K562 (cell line): ENCODE results near the gene DNAJC9. TPM values are rescaled to one million over a fixed set of nuclear protein-coding genes. Genes with fewer than 3 reads are reported as not detected.

Source experiments
- BCL6 ChIP-seq: fragments of 250-450 bp; sonication (Bioruptor Pico); IDR thresholded peaks from 2 replicates; pipeline ENCODE4 v1.4.0; 2020
- CC2D1A ChIP-seq: fragments of 450-650 bp; IDR thresholded peaks from 2 replicates; pipeline ENCODE4 v1.6.1; 2017; ENCODE audit warnings: mild to moderate bottlenecking
- EHMT2 ChIP-seq: fragments of 450-650 bp; IDR thresholded peaks from 2 replicates; pipeline ENCODE4 v1.6.1; 2018; ENCODE audit warnings: antibody characterized with exemption
- GABPB1 ChIP-seq: sonication (generic); formaldehyde crosslinking; IDR thresholded peaks from 2 replicates; pipeline ENCODE4 v1.8.0; 2022; ENCODE audit warnings: mild to moderate bottlenecking, missing genetic modification reagents
- HDAC6 ChIP-seq: IDR thresholded peaks from 2 replicates; pipeline ENCODE4 v1.6.1; 2012; ENCODE audit warnings: low read depth, mild to moderate bottlenecking, control low read depth, inconsistent platforms, low read length, moderate library complexity
- MAX ChIP-seq: sonication (generic); formaldehyde crosslinking; IDR thresholded peaks from 2 replicates; pipeline ENCODE4 v1.9.0; 2022; ENCODE audit warnings: mild to moderate bottlenecking, missing genetic modification reagents
- MYBL2 ChIP-seq, 2 experiments: fragments of 450-650 bp in 1 of 2; sonication (generic) in 1 of 2; formaldehyde crosslinking in 1 of 2; IDR thresholded peaks; 2 replicates each; pipeline versions ENCODE4 v1.6.1 to v1.8.1; 2017 to 2022; ENCODE audit warnings: borderline replicate concordance in 1 of 2, inconsistent platforms in 1 of 2, low read depth in 1 of 2, mild to moderate bottlenecking in 1 of 2, missing genetic modification reagents in 1 of 2, moderate library complexity in 1 of 2
- NCOR1 ChIP-seq: fragments of 450-650 bp; IDR thresholded peaks from 2 replicates; pipeline ENCODE4 v1.6.1; 2016; ENCODE audit warnings: mild to moderate bottlenecking, moderate library complexity
- NFIX ChIP-seq: fragments of 250-450 bp; sonication (Bioruptor Pico); IDR thresholded peaks from 2 replicates; pipeline ENCODE4 v1.4.0; 2020; ENCODE audit warnings: low read depth, mild to moderate bottlenecking, moderate library complexity
- PHF20 ChIP-seq: fragments of 450-650 bp; IDR thresholded peaks from 2 replicates; pipeline ENCODE4 v1.6.1; 2018; ENCODE audit not compliant: partially characterized antibody
- POLR3G ChIP-seq: IDR thresholded peaks from 2 replicates; pipeline ENCODE4 v1.6.1; 2011; ENCODE audit not compliant: insufficient read length, insufficient replicate concordance; ENCODE audit errors: extremely low read depth
- SMARCB1 ChIP-seq: IDR thresholded peaks from 2 replicates; pipeline ENCODE4 v1.6.1; 2011; ENCODE audit warnings: improper control_type of control experiment, low read depth; ENCODE audit not compliant: insufficient read length
- SREBF1 ChIP-seq: fragments of 150-350 bp; IDR thresholded peaks from 2 replicates; pipeline ENCODE4 v1.6.1; 2014; ENCODE audit warnings: antibody characterized with exemption, low read depth, low read length, borderline replicate concordance
- TAF15 ChIP-seq: fragments of 200-400 bp; formaldehyde crosslinking; IDR thresholded peaks from 2 replicates; pipeline ENCODE4 v1.6.1; 2017; ENCODE audit warnings: mild to moderate bottlenecking, low read depth, low read length, moderate library complexity
- TEAD4 ChIP-seq, 2 experiments: sonication (generic) in 1 of 2; formaldehyde crosslinking in 1 of 2; IDR thresholded peaks; 2 replicates each; pipeline versions ENCODE4 v1.6.1 to v1.8.0; 2012 to 2022; ENCODE audit warnings: borderline replicate concordance in 1 of 2, inconsistent platforms in 1 of 2, low read length in 1 of 2, mild to moderate bottlenecking in 1 of 2, missing genetic modification reagents in 1 of 2
- TRIM24 ChIP-seq, 2 experiments: fragments of 450-650 bp; IDR thresholded peaks; 2 replicates each; pipeline ENCODE4 v1.6.1; 2016
- ZBTB12 ChIP-seq: fragments of 250-450 bp; sonication (Bioruptor Pico); IDR thresholded peaks from 2 replicates; pipeline ENCODE4 v1.4.0; 2020
- ZNF778 ChIP-seq: fragments of 450-650 bp; formaldehyde crosslinking; IDR thresholded peaks from 2 replicates; pipeline ENCODE4 v1.4.0; 2020; ENCODE audit warnings: mild to moderate bottlenecking, moderate library complexity
- ZNF830 ChIP-seq: fragments of 250-450 bp; sonication (Bioruptor Pico); IDR thresholded peaks from 2 replicates; pipeline ENCODE4 v1.5.0; 2021; ENCODE audit warnings: mild to moderate bottlenecking
- polyA plus RNA-seq, 8 experiments: library from polyadenylated mRNA; depleted of rRNA in 4 of 8; stranded (reverse) in 5 of 8; unstranded in 3 of 8; fragments of >200 nt; fragmentation: Nextera tagmentation in 2 of 8; fragmentation: Illumina TruSeq in 1 of 8; extraction: Ambion mirVana in 2 of 8; extraction: Trizol in 1 of 8; gene quantifications; 2 replicates each; pipeline versions ENCODE4 v1.2.1 to v1.2.3, GENCODE V29; 2011 to 2014; ENCODE audit warnings: inconsistent platforms in 1 of 8, missing spikeins in 1 of 8
- total RNA-seq, 7 experiments: library from RNA; depleted of rRNA in 6 of 7; stranded (reverse); fragments of >200 nt in 6 of 7; fragmentation: Illumina TruSeq in 2 of 7; extraction: Trizol in 2 of 7; gene quantifications; 2 replicates each; pipeline versions ENCODE4 v1.2.1 to v1.2.3, GENCODE V29; 2011 to 2021; ENCODE audit warnings: low replicate concordance in 1 of 7
- TF ChIP-seq, protein P1 (sequence below): fragments of 450-650 bp; IDR thresholded peaks from 2 replicates; pipeline ENCODE4 v1.6.1; 2017; ENCODE audit warnings: mild to moderate bottlenecking, moderate library complexity
- TF ChIP-seq, protein P2 (sequence below): fragments of 250-450 bp; sonication (Bioruptor Pico); IDR thresholded peaks from 2 replicates; pipeline ENCODE4 v1.8.0; 2022; ENCODE audit warnings: inconsistent platforms, mild to moderate bottlenecking, moderate library complexity, borderline replicate concordance
- TF ChIP-seq, protein P3 (sequence below): fragments of 450-650 bp; formaldehyde crosslinking; IDR thresholded peaks from 2 replicates; pipeline ENCODE4 v1.4.0; 2020; ENCODE audit warnings: mild to moderate bottlenecking, mixed read lengths

DNAJC9 gene
- total and polyA plus RNA-seq, 9 of the 15 experiments (the other 6 are each of a cell fraction or from before 2014, with no cell fraction given) = 66.7 to 133 (median 102) TPM

DNA sequence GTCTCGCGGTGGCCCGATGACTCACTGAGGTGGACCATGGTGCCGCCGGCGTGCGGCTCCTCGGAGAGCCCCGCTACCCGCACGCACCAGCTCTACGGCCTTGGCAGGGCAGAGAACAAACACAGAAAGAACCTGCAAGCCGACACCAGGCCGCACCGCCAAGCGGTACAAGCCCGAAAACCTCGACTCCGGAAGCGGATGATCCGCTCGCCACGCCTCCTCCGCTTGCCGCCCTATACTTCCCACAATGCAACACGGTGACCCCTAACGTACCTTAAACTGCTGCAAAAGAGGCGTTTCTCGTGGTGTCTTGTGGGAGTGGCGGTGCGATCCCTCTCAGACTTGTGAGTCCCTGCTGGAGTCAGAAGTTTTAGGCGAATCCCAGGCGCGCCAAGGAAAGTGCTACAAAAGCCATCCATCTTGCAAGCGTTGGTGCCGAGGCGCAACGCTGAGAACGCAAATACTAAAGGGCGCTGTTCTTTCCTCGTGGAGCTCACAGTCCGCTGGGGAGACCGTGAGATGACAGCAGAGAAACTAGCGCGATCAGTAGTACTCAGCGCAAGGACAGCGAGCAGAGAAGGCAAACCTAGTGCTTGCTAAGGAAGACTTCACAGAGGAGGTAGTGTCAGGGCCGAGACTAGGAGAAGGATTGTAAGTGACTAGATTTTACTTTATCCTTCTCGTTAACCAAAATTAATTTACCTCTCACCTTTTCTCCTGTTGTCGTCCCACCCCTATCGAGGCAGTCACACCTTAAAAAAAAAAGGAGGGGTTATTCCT is 5.6 kb upstream of the DNAJC9 start, which contains the start of gene MRPS16 (continued):
- TF ChIP-seq MYBL2 (IDR thresholded peaks at IDR 0.05; ENCODE audit: low read depth) (peak; percentile 31; the same call in 1 of the 2 replicates), MYBL2 (CRISPR knock-in tag; IDR thresholded peaks at IDR 0.05; ENCODE audit: borderline replicate concordance) (no peak), ZNF778 (no peak), TAF15 (no peak), CC2D1A (no peak), EHMT2 (no peak), BCL6 (CRISPR knock-in tag) (0 out of 2 replicates have a peak, but pooled peaks have one; percentile 32), NCOR1 (0 out of 2 replicates have a peak, but pooled peaks have one; percentile 16), TEAD4 (IDR thresholded peaks at IDR 0.05; ENCODE audit: low read length) (peak; percentile 55; the same call in 1 of the 2 replicates), TEAD4 (CRISPR knock-in tag; IDR thresholded peaks at IDR 0.05; ENCODE audit: borderline replicate concordance) (no peak), ZBTB12 (CRISPR knock-in tag) (peak; percentile 6; the same call in 1 of the 2 replicates), HDAC6 (no peak), SREBF1 (no peak), PHF20 (peak; percentile 89), ZNF830 (CRISPR knock-in tag) (peak; percentile 47; the same call in 1 of the 2 replicates), POLR3G (no peak), NFIX (CRISPR knock-in tag) (0 out of 2 replicates have a peak, but pooled peaks have one; percentile 7), GABPB1 (CRISPR knock-in tag) (peak; percentile 89), MAX (CRISPR knock-in tag) (peak; percentile 89), TRIM24 (IDR thresholded peaks at IDR 0.05) (peak in 1 of 2 experiments; percentile 32; a peak in 1 of 4 replicates), SMARCB1 (no peak)
- TF ChIP-seq, protein P1, sequence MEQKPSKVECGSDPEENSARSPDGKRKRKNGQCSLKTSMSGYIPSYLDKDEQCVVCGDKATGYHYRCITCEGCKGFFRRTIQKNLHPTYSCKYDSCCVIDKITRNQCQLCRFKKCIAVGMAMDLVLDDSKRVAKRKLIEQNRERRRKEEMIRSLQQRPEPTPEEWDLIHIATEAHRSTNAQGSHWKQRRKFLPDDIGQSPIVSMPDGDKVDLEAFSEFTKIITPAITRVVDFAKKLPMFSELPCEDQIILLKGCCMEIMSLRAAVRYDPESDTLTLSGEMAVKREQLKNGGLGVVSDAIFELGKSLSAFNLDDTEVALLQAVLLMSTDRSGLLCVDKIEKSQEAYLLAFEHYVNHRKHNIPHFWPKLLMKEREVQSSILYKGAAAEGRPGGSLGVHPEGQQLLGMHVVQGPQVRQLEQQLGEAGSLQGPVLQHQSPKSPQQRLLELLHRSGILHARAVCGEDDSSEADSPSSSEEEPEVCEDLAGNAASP = no peak
- TF ChIP-seq, protein P2, sequence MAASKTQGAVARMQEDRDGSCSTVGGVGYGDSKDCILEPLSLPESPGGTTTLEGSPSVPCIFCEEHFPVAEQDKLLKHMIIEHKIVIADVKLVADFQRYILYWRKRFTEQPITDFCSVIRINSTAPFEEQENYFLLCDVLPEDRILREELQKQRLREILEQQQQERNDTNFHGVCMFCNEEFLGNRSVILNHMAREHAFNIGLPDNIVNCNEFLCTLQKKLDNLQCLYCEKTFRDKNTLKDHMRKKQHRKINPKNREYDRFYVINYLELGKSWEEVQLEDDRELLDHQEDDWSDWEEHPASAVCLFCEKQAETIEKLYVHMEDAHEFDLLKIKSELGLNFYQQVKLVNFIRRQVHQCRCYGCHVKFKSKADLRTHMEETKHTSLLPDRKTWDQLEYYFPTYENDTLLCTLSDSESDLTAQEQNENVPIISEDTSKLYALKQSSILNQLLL (CRISPR knock-in tag) = no peak
- TF ChIP-seq, protein P3, sequence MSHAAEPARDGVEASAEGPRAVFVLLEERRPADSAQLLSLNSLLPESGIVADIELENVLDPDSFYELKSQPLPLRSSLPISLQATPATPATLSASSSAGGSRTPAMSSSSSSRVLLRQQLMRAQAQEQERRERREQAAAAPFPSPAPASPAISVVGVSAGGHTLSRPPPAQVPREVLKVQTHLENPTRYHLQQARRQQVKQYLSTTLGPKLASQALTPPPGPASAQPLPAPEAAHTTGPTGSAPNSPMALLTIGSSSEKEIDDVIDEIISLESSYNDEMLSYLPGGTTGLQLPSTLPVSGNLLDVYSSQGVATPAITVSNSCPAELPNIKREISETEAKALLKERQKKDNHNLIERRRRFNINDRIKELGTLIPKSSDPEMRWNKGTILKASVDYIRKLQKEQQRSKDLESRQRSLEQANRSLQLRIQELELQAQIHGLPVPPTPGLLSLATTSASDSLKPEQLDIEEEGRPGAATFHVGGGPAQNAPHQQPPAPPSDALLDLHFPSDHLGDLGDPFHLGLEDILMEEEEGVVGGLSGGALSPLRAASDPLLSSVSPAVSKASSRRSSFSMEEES (CRISPR knock-in tag) = peak; percentile 32; the same call in 1 of the 2 replicates
